RCC 7860 (cell line): ENCODE measurements around the gene SIAE.
A peak's percentile ranks its signal among the peaks of the same experiment; 100 is the strongest.

Experiments
- DNase-seq: peaks from one replicate; pipeline ENCODE4 v3.0.0-alpha.2; 2015; ENCODE audit warnings: low spot score
- FAIRE-seq: peaks from 2 replicates; lab custom pipeline; 2012; peaks lifted over from hg19 to GRCh38; lab: Jason Lieb, UNC

Gene SIAE

DNA sequence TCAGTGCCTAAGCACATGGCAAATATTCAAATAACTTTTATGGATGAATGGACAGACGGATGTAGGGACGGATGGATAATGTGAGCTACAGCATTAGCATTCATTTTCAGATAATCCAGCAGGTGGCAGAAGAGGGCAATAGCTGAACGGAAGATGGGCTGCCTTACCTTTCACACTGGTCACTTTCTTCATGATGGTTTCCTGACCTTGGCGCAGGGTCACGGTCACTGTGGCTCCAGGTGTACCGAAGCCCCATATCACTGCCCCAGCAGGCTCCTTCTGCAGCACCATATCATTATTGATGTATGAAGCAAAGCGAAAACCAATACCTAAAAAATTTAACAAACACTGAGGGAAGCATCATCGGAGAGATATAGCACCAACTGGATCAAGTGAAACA, 4.3 kb downstream of the SIAE start:
- DNase-seq (peak; percentile 49), FAIRE-seq (no peak)

DNA sequence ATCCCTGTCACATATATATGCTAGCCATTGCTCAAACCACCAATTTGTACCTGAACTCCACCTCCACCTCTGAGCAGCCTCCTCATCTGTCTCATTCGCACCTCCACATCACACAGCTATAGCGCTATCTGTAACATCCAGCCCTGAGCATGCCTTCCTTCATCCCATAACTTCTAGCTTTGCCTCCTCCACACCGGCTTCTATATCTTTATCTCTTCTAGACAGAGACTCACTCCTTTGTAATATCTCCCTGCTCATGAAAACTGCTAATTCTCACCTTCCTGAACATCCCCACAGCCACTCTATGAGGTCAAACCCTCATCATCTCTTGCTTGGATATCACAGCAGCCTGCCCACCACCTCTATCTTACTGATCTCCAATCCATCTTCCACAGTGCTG, 5.9 kb downstream of the SIAE start:
- DNase-seq (no peak), FAIRE-seq (no peak)

DNA sequence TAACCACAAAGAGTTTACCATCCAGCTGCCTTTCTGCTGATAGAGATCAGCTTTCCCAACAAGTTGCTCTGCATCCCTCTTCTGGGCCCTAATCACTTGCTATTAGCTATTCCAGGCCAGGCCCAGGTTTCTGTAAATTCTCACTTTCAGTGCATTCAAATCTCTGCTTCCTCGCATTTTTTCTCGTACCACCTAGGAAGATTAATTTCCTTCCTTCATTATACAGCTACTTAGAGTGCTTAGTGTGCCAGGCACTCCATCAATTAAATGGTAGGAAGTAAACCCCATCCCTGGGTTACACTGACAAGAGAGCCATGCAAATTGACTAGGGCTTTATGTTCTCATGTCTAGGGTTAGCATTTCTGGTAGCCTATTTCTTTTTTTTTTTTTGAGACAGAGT, 9.7 kb downstream of the SIAE start:
- FAIRE-seq (no peak), DNase-seq (no peak)

DNA sequence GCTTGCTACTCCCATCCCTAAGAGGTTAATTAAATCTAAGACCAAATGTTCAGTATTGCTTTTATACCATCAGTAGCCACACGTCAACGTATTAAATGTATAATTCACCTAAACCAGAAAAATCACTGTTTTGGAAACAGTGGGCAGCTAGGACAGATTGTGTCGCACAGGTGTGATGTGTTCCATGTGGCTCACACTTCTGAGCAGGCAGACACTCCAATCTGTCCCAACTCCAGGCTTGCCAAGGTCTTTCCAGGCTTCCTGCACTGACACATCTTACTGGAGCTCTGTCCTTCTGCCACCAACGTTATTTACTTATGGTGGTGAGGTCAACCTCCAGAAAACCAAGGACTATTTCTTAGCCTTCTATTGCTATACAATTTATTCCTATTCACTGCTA, 11.4 kb downstream of the SIAE start:
- DNase-seq = no peak
- no peak for FAIRE-seq

DNA sequence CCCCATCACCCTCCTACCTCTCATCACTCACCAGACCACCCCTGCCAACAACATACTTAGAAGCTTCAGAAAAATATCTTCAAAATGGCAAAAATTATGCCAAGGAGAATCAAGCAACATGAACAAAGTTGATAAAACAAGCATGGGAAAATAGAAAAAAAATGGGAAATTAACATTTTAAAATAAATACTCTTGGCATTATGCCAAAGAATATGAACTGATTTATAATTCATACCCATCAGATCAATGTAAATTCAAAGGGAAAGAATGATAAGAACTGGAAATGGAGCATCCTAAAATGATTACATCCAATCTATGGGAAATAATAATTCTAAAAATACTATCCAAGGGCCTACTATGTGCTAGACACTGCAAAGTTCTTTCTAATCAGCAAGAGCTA, 12.0 kb downstream of the SIAE start:
- FAIRE-seq (no peak), DNase-seq (no peak)

DNA sequence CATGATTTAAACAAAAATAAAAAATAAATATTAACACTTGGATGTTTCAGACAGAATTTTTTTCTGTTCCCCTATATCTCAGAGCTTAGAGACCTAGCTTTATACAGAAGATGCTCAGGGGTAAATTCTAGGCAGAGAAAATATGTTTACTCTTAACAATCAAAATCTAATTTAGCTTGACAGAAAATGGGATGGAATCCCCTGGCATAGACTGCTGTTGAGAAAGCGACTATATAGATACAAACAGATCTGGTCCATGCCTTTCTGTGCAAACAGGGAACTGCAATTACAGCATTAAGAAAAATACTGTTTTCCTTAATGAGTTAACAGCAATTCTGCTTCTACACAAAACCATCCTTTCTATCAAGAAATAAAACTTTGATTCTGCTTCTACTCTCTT, 14.6 kb downstream of the SIAE start:
- DNase-seq = no peak
- FAIRE-seq = no peak

DNA sequence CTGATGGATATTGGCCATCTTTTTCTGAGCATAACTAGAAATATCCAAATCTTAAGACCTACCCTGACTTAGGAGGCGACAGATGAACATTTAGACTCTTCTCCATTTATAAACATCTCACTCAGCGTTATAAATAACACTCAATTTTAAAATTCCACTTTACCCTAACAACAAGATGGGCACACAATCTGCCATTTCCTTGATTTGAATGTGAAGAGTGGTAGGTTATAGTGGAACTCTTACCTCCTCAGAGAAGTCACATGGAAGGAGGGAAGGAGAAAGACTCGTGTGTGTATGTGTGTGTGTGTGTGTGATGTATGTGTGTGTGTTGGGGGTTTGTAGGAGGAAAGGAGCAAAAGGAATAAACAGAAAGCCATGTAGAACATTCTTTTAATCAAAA, 15.0 kb downstream of the SIAE start:
- DNase-seq (no peak), FAIRE-seq (no peak)

DNA sequence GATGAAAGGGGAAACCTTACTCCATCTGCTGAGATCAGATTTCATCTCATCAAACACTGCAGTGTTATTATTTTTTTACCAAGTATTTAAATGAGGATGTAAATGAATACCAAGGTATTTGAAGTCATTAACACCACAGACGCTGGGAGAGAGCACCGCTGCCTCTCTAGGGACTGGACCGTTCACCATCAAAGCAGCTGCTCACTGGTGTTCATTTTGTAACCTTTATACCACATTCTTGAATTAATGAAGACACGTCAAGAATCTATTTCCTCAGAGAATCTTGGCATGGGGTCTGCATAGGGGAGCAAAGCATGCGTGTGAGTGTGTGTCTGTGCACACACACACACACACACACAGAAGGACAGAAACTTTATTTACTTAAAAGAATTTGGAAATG, 15.6 kb downstream of the SIAE start:
- no peak for DNase-seq
- no peak for FAIRE-seq

DNA sequence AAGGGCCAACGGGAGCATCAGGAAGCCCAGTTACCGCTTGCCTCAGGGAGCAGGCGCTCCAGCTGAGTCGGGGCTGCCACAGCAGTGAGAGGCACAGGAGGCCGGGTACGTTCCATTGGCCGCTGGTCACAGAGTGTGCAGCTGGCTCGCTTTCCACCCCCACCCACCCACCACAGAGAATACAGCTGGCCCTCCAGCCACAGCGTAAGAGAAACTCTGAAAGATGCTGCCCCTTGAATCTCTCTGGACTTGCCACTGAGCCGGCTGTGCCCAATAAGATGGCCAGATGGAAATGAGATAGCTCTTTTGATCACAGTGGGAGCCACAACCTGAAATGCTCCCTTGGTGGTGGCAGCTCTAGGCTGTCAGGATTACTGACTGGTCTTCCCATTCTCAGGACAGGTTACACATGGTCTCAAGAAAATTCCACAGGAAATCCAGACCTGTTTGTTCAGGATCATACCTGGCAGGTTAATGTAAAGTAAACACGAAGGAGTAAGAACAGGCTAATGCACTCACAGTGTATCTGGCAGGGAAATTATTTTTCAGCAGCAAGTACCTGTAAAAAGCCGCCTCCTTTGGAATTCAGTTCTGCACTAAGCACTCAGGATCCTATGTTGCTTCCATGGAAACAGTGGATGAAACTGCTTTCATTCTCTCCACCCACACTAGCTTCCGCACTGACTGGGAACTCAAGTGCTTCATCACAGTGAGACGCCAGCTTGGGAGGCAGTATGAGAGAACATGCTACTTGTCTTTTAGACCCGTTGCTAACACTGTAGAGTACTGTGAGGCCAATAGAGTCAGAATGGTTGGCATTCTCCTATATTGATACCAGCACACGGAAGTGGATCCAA, 16.5 kb downstream of the SIAE start:
- DNase-seq (no peak), FAIRE-seq (no peak)

DNA sequence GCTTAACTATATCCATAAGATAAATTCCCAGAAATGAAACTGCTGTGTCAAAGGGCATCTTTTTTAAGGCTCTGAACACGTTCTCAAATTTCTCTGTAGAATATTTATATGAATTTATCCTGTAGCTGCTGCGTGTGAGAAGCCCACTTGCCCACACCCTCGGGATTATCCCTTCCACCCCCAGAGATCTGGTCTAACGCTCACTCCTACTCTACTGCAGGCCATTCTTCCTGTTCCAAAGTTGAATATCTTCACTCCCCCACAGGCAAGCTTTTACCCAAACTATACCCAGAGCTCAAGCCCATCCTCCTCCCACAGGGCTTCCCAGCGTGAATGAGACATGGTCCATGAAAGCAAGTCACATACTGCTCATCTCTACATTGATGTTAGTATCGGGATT, 24.9 kb downstream of the SIAE start:
- FAIRE-seq (no peak), DNase-seq (no peak)

DNA sequence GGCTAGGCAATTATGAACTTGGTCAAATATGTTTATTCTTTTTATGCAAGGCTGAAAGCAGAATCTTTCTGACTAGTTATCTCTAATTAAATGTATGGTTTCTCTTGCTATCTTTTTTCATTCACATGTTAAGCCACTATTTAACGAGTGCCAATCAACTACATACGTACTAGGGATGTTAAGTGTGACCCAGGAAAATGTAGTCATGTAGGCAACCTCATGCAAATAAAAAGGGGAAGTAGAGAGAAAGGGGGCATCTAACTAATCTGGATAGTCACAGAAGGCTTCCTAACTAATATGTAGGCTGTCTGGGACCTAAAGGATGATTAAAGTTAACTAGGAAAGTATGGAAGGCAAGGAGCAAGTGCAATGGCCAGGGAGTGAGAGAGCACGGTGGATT, 27.4 kb downstream of the SIAE start:
- DNase-seq (no peak), FAIRE-seq (no peak)

DNA sequence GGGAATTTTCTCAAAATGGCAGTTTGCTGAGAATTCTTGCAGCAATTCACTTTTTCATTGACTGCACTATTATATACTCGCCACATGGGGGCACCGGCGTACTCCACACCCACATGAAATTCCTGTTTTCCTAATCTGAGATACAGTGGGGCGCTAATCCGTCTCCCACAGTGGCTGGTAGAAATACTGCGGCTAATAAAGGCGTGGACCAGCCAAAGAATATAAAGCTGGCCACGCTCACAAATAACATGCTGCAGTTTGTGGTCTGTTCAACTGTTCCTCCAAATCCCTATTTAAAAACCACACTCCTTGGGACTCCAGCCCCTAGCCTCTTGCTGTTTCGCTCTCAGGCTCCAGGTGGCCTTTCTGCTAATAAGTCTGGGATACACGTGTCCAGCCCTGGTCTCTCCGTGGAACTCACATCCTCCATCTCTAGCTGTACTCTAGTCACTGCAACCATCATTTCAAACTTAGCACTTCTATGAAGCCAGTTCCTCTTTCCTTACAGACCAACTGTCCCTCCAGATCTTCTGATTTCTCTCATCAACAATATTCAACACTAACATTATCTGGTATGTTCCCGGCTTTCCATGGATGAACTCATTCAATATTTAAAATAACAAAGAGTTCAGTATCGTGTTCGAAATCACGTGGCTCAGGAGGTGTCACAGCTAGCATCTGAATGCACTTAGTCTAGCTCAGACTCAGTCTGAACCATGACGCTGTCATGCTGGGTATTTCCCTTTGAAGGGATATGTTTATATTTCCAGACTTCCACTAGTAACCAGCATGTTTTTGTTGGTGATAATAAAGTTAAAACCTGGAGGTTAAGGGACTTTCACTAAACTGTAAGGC, 28.9 kb downstream of the SIAE start:
- DNase-seq (peak; percentile 60), FAIRE-seq (no peak)

DNA sequence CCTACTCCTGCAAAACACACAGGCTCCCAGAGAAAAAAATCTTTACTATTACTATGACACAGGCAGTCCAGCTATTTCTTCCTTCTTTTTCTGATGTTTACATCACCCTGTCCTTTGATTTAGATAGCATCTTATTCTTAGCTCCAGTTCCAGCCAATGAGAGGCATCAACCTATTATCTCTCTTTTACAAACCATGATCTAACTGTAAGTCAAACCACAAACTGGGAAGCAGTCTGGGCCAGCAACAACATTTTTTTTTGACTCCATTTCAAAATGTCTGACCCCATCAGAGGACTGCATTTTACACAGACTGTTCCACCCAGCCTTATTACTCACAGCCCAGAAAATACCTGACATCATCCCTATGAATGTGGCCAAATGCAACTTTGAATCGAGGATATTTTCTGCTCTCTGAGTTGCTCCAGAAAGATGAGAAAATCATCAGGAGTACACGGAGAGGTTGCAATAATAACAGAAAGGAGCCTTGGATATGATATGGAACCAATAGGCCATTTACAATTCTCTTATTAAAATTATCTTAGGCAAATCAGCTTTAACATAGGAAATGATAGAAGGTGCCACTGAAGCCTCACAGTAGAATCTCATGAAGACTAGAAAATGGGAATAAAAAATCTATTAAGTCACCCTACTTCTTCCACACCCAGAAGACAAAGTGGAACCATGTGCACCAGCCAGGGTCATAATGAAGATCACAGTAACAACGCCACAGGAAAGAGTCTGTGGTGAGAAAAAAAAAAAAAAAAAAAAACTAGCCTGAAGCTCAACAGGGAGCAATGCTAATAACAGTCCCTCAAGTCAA, 29.7 kb downstream of the SIAE start:
- DNase-seq = peak; percentile 38
- FAIRE-seq = no peak

DNA sequence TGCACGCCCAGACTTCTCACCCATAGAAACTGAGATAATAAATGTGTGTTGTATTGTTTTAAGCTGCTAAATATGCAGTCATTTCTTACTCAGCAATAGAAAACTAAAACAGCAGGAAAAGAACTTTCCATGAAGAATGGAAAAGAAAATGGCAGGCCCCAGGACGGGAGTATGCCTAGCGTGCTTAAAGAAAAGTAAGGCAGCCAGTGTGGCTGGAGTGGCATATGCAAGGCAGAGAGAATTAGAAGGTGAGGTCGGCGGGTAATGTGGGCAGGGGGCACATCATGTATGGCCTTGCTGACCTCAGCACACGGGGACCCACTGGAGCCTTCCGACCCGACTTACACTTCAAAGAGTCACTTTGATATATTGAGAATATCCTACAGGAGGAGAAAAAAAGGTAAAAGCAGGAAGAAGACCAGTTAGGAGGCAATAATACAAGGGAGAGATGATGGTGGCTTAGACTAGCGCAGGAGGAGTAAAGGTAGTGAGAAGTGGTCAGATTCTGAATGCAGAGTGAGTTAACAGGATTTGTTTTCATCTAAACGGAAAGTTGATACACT, 30.4 kb downstream of the SIAE start:
- no peak for FAIRE-seq
- DNase-seq = no peak

DNA sequence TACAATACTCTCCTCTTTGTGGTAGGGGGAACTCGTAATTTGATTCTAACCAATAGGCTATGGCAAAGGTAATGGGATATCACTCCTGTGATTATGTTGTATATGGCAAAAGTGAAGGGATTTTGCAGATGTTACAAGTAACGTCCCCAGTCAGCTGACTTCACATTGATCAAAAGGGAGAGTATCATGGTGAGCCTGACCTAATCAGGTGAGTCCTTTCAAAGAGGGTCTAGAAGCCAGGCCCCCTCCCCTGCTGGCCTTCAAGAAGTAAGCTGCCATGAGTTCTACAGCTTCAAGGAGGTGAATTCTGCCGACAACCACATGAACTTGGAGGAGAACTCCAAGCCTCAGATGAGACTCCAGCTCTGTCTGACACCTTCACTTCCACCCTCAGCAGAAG, 30.9 kb downstream of the SIAE start:
- DNase-seq (no peak), FAIRE-seq (no peak)

DNA sequence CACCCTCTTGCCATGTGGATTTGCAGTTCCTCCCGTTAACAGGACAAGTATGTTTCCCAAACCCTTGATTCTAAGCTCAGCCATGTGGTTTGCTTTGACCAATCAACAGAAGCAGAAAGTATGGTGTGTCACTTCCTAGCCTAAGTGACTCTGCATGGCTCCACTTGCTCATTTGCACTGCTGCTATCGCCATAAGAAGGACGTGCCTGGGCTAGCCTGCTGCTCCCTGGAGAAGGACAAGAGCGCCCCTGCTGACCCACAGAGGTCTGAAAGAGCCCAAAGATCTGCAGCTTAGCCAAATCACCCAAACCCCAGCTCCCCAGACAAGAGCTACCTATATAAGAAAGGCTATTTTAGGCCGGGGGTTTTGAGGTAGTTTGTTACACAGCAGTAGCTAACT, 32.9 kb downstream of the SIAE start:
- DNase-seq (no peak), FAIRE-seq (no peak)

DNA sequence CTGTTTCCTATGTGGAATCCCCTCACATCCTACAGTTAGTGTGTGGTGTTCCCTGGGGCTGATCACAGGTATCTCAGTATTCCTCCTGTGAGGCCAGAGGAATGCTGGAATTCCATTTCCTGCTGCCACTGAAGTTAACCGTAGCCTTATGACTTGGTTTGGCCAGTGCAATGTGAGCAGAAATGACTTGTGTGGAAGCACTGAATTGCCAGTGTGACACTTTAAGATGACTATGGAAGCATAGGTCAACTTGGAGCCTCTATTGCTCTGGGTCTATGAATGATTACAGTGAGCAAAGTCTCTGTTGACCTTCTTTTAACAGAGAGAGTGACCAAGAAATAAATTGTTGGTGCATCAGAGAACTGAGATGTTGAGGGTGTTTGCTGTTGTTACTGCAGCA, 34.4 kb downstream of the SIAE start:
- FAIRE-seq (no peak), DNase-seq (no peak)

DNA sequence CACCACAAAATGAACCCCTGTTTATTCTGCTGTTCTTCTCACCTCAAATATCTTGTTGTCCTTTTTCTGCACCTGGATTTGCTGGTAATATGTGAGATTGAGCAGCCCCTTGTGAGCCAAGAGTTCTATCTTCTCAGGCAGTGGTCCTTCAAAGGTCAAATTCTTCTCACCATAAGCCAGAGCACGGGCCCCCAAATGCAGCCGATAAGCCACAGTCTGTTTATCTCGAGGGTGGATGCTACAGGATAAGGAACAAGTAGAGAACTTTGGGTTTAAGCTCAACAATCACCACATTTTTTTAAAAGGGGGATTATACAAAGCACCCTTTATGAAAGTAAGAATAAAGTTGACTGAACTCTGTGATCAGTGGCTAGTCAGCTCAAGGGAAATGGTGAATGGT, 35.0 kb downstream of the SIAE start:
- DNase-seq = no peak
- FAIRE-seq = no peak

DNA sequence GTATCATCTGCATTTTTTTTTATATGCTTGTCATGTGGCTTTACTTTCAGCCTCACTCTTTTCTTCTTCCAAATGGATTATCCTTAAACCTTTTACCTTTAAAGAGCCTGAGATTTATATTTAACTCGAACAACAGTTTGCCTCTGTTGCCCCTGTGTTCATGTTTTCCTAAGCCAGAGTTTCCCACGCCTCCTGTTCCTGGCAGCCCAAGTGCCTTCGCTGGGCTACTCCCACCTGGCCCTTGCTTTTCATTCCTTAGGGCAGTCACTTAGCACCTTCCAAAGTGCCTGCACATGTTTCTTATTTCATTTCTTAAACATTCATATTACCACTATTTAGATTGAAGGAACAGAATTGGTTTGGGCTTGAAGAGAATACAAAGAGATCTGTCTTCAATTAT, 37.6 kb downstream of the SIAE start:
- no peak for FAIRE-seq
- DNase-seq = no peak

DNA sequence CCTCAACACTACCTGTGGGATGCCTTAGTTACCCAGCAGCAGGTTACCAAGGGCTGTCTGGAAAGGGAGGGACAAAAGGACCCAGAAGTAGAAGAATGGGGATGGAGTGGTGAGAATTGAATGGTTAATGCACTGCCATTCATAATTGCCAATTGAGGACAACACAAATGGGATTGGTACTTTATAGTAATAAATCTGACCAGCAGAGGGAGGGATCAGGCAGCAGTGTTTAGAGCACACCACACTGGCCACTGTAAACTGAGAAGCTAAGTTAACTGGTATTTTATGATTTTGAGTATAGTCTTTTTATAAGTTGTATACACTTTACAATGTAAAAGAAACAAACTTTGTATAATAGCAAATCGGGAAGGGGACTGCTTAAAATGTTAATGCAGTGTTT, 40.2 kb downstream of the SIAE start:
- FAIRE-seq = no peak
- DNase-seq = no peak

DNA sequence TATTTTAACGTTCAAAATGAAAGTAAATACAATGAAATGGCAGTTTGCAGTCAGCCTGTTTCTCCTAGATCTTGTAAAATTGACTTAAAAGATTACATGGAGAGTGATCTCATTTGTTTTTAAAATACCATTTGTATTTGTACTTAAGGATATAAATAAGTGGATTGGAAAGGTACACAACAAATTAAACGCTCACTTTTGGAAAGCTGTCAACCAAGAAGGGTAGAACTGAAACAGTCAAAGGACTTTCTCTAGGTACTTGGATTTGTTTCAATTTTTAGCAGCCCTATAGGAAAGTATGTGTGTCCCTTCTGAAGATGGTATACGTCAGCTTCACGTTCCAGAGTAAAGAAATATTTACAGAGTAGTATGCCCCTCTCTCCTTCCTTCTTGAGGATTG, 43.6 kb downstream of the SIAE start:
- FAIRE-seq (no peak), DNase-seq (no peak)
